AG04449 (cell line): Measurements from ENCODE around the gene TEX54.

Experiments used
- CTCF ChIA-PET: fragments of 350-600 bp; formaldehyde crosslinking; extraction: SDS; loops from one replicate; lab custom pipeline; 2021; ENCODE audit warnings: antibody characterized with exemption; lab: Yijun Ruan, JAX
- POLR2A ChIA-PET: fragments of 400-600, 350-600 bp; formaldehyde crosslinking; extraction: SDS; loops from one replicate; lab custom pipeline; 2020; ENCODE audit warnings: antibody characterized with exemption, inconsistent platforms; lab: Yijun Ruan, JAX
- DNase-seq: peaks from one replicate; pipeline ENCODE4 v3.0.0-alpha.2; 2010; ENCODE audit warnings: low read depth, low spot score
- H3K4me3 ChIP-seq: 2 replicates; pipeline ENCODE4 v1.5.1; 2011; ENCODE audit warnings: low read depth, mild to moderate bottlenecking, control low read depth, low read length
- CTCF ChIP-seq: IDR thresholded peaks from one replicate; pipeline ENCODE4 v1.5.1; 2011; ENCODE audit warnings: mild to moderate bottlenecking, moderate library complexity, low read length, control low read depth, inconsistent platforms; ENCODE audit not compliant: insufficient read depth; ENCODE audit errors: missing control alignments

TEX54 gene

GRCh38 chr11:62879235-62879978 lies 46.8 kb upstream of the TEX54 start:
- ChIA-PET POLR2A (interaction anchor here (1.0 to 4.3 kb wide), 2 partner anchors 10 to 38 kb away, joined by 3 to 42 read pairs; no protein-coding TSS in a partner anchor), CTCF (interaction anchor here (0.8 to 1.7 kb wide), 3 partner anchors 17 to 93 kb away, joined by 3 to 10 read pairs (median 5); partner anchors contain the start of gene TMEM179B)
- no peak for DNase-seq
- peak overlapping the region; percentile 100 for H3K4me3 ChIP-seq
- no peak for TF ChIP-seq CTCF

GRCh38 chr11:62876712-62877111 lies 44.1 kb upstream of the TEX54 start:
- ChIA-PET CTCF (interaction anchor here (1.2 to 1.4 kb wide), 2 partner anchors 13 to 16 kb away, joined by 3 to 4 read pairs; no protein-coding TSS in a partner anchor), POLR2A (no interaction called here)

GRCh38 chr11:62875698-62876478 lies 43.2 kb upstream of the TEX54 start:
- ChIA-PET POLR2A (interaction anchor here (0.6 to 1.2 kb wide), 3 partner anchors 9 to 208 kb away, joined by 3 to 4 read pairs (median 3); no protein-coding TSS in a partner anchor), CTCF (interaction anchor here (1.1 to 4.7 kb wide), 2 partner anchors 10 to 13 kb away, joined by 4 to 38 read pairs; no protein-coding TSS in a partner anchor)
- no peak overlapping the region for H3K4me3 ChIP-seq
- DNase-seq = no peak
- TF ChIP-seq CTCF = no peak

More at GRCh38 chr11:62876712-62877111, 44.1 kb upstream of the TEX54 start:
- no peak for DNase-seq
- H3K4me3 ChIP-seq = no peak overlapping the region
- no peak for TF ChIP-seq CTCF

GRCh38 chr11:62874851-62875250 lies 42.2 kb upstream of the TEX54 start:
- no peak for TF ChIP-seq CTCF
- H3K4me3 ChIP-seq = no peak overlapping the region
- DNase-seq = no peak
- CTCF ChIA-PET = interaction anchor here (1.1 to 4.7 kb wide), 3 partner anchors 9 to 88 kb away, joined by 4 to 38 read pairs (median 7); partner anchors contain the start of gene TMEM179B
- POLR2A ChIA-PET = interaction anchor here (0.9 kb wide), 1 partner anchor 33 kb away, joined by 4 read pairs; no protein-coding TSS in a partner anchor

GRCh38 chr11:62865635-62866034 lies 33.0 kb upstream of the TEX54 start:
- DNase-seq = no peak
- no peak for TF ChIP-seq CTCF
- POLR2A ChIA-PET = interaction anchor here (0.6 to 1.5 kb wide), 3 partner anchors 16 to 112 kb away, joined by 3 to 5 read pairs (median 4); partner anchors contain the start of genes SLC3A2 and ZBTB3
- CTCF ChIA-PET = interaction anchor here (0.9 to 5.8 kb wide), 4 partner anchors 9 to 138 kb away, joined by 3 to 70 read pairs (median 7); partner anchors contain the start of genes HNRNPUL2 and TMEM179B
- H3K4me3 ChIP-seq = no peak overlapping the region
